GM18526 (cell line): Measurements from ENCODE around the gene CFAP58.

Experiments
- POLR2A ChIP-seq: IDR thresholded peaks from 3 replicates; pipeline ENCODE4 v1.6.1; 2011; ENCODE audit not compliant: insufficient read length; ENCODE audit errors: extremely low read depth

The CFAP58 gene

DNA sequence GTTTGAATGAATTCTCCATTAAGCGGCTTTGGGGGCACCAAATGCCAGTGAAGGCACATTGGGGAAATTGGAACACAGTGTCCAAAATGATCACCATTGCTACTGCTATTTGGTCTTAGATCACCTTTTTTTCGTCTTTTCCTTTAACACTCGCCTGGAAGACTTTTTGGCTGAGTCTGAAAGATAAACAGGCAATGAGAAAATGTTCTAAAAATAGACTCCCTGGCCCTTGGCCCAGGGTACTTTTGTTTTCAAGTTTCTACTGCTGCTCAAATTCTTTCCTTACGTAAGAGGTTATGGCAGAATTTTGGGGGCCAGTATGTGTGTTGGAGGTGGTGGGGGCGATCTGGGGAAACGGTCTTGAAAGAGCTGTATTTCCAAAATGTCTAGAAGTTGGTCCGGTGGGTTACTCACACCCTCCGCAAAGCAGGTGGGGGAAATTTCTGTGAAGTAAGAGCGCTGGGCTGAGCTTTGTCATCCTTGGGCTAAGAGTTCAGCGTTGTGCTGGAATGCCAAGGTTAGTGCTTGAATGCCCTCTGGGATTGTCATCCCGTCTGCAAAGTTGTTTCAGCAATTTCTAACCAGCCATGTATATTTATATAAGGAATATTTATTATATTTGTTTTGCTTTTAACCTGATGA is 14.0 kb upstream of the CFAP58 start:
- no peak for TF ChIP-seq POLR2A

DNA sequence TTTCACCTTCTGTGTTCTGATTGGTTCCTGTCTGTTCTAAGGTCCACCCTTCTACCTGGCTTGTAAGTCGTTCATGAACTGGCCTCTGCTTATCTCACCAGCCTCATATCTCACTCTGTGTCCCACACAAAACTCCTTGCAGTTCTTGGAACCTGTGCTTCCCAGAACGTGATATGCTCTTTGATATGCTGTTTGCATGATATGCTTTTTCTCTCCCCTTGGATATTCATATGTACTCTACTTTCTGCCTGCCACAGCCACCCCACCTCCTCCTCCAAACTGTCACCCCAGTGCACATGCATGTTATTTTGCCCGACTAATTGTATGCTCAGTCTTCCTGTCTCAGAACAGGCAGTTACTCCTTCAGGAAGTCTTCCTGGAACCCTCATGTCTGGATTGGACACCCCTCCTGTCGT is 13.5 kb upstream of the CFAP58 start:
- no peak for TF ChIP-seq POLR2A

DNA sequence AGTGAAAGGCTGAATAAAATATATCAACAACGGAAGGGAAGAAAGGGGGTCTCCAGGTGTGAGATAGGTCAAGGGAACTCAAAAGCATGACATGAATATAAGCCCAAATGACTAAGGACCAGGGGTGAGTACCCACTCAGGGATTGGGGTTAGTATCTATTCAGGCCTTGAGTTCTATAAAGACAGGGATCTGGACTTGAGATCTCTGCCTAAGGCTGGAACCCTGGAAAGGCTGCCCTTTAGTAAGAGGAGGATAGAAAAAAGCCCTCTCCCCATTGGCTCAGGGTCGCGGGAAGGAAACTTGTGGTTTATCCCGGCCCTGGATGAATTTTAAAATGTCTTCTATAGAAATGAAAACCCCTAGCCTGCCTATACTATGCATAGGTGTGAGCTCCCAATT is 13.0 kb upstream of the CFAP58 start:
- TF ChIP-seq POLR2A: no peak

DNA sequence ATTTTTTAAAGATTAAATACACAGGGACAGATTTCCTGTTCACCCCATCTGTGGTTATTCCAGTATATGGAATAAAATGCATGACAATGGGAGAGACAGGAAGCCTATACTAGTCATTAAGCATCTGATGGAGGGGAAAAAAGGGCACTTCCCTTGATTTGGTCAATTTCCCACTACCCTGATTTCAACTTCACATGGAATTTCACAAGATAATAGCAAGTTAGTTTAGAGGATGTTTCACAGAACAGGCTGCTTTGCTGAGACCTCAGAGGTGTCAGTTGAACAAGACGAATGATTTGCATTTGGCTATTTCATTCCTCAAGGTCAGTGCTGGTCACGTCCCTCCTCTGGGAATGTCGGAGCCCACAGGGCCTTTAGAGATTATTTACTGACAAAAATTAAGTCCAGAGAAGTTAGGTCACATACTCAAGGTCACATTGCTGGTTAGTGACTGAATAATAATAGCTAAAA is 10.7 kb upstream of the CFAP58 start:
- TF ChIP-seq POLR2A: no peak

GRCh38 chr10:104344219-104344618 is 9.4 kb upstream of the CFAP58 start:
- no peak for TF ChIP-seq POLR2A

GRCh38 chr10:104345515-104345914 is 8.1 kb upstream of the CFAP58 start:
- no peak for TF ChIP-seq POLR2A

- TF ChIP-seq POLR2A: no peak
Observed at GRCh38 chr10:104345941-104346340, 7.7 kb upstream of the CFAP58 start.

GRCh38 chr10:104347295-104348045 is 6.2 kb upstream of the CFAP58 start:
- TF ChIP-seq POLR2A: no peak

DNA sequence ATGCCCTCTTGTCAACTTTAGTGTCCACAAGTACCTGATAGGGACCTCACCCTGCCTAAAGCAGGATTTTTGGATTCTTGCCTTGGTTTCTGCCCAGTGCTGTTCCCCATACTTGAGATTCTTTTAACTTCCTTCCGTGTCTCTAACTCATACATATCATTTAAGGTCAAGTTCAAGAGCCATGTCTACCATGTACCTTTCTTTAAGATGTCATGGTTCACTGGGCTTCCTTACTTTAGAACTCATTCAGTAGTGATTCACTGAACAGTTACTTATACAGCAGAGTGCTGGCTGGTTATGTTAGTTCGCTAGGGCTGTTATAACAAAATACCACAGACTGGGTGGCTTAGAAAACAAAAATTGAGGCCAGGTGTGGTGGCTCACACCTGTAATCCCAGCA is 5.0 kb upstream of the CFAP58 start:
- no peak for TF ChIP-seq POLR2A

DNA sequence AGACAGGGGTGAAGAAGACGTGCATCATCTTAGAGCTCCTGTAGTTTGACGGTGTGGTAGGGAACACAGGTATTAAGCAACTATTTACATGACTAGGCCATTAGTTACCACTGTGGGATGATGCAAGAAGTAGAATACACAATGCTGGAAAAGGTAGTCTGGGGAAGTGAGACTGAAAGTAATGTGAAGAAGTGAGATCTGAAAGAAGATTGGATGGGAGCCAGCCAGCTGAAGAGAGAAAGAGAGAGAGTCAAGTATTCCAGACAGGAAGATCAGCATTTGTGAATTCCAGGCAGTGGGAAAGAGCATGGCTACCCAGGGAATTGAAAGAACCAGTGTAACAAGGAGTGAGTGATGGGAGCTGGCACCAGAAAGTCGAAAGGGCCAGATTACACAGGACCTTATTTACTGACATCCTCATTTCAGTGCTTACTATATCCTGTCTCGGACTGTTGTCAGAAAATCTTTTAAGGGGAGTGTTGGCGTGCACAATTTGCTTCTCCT is 4.0 kb upstream of the CFAP58 start:
- TF ChIP-seq POLR2A: no peak

GRCh38 chr10:104350127-104350635 is 3.5 kb upstream of the CFAP58 start:
- no peak for TF ChIP-seq POLR2A

DNA sequence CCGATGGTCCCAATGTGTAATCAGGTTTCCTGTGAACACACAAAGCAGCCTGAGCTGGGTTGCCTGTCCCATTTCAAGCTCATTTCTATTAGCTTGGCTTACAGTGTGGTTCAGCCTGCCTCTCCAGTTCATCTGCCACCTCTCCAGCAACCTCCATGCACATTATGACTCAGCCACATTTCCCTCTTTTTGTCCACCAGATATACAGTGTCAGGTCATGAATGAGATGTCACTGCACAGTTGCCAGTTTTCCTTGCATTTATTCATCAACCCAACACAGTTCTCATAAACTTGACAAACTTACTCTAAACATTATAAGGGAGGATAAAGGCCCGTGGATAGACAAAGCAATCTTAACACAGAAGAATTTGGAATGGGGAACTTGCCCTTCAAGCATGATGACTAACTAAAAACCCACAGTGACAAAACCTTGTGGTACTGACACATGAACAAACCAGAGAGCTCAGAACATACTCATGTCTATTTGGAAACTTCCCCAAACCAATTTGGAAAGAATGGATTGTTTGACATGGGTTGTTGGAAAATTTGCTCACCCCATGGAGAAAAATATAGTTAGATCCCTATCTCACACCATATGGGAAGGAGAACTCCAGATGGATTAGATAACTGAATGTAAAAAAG is 2.5 kb upstream of the CFAP58 start:
- no peak for TF ChIP-seq POLR2A

- no peak for TF ChIP-seq POLR2A
Observed at GRCh38 chr10:104351919-104352318, 1.7 kb upstream of the CFAP58 start.

GRCh38 chr10:104359811-104360210 is 6.2 kb downstream of the CFAP58 start:
- no peak for TF ChIP-seq POLR2A

- TF ChIP-seq POLR2A: no peak
Observed at GRCh38 chr10:104367904-104368303, 14.3 kb downstream of the CFAP58 start.

DNA sequence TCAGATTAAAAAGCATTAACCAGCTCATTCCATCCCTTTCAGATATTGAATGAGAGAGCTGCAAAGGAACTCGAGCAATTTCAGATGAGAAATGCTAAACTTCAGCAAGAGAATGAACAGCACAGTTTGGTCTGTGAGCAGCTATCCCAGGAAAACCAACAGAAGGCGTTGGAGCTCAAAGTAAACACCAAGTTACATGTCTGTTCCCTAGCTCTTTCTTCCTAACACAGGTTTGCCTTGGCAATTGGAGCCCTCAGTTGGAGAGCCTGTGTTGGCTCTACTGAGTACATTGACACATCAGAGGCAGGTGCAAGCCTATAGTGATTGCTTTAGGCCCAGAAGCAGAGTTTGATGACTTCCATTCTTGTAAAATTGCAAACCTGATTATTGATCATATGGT is 14.7 kb downstream of the CFAP58 start:
- no peak for TF ChIP-seq POLR2A
